Erythroblast (primary cell): ENCODE measurements around the gene KIF21B.

Experiments used
- GATA1 ChIP-seq: IDR thresholded peaks from 2 replicates; pipeline ENCODE4 v1.6.1; 2011; ENCODE audit warnings: low read depth, mild to moderate bottlenecking, control low read depth, low read length, moderate library complexity
- POLR2A ChIP-seq: IDR thresholded peaks from 2 replicates; pipeline ENCODE4 v1.6.1; 2011; ENCODE audit warnings: mild to moderate bottlenecking, low read length

DNA sequence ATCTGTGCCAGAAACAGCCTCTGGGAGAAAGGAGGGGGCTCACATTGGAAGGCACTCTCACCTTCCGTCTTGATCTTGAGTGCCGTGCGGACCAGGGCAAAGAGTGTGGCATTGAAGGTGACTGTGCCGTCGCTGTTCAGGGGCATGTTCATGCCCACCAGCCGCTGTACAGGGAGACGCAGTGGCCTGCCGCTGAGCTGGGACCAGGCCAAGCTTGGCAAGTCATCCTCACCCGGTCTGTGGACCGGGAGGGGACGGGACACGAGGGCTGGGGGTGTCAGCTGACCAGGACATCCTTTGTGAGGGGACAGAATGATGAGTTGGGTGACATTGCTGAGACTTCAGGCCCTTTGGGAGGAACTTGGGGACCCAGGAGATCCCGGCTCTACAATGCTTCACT lies 25.0 kb upstream of the KIF21B start:
- TF ChIP-seq POLR2A: no peak
- TF ChIP-seq GATA1: no peak
